Activated naive CD4-positive, alpha-beta T cell treated with anti-CD3 and anti-CD28 coated beads for 36 hours (primary cell): ENCODE measurements around the gene TMEM218. TPM values are rescaled to one million over a fixed set of nuclear protein-coding genes. Genes with fewer than 3 reads are reported as not detected.

Experiments used
- CTCF ChIA-PET: fragments of 350-600 bp; sonication (Branson Sonifier 250); formaldehyde crosslinking; loops from one replicate; lab custom pipeline; 2021; ENCODE audit warnings: antibody characterized with exemption; lab: Charles Lee
- DNase-seq: peaks from one replicate; pipeline ENCODE4 v3.0.0-alpha.2; 2020
- H3K27ac Mint-ChIP-seq: one replicate; pipeline ENCODE4 v1.8.0; 2021; ENCODE audit warnings: mild to moderate bottlenecking, mixed read lengths
- H3K27me3 Mint-ChIP-seq: one replicate; pipeline ENCODE4 v1.8.0; 2021; ENCODE audit warnings: low read depth, mixed read lengths
- H3K36me3 Mint-ChIP-seq: one replicate; pipeline ENCODE4 v1.8.0; 2021; ENCODE audit warnings: low read depth, mixed read lengths
- H3K4me1 Mint-ChIP-seq: one replicate; pipeline ENCODE4 v1.8.0; 2021; ENCODE audit warnings: low read depth, mixed read lengths
- H3K4me3 Mint-ChIP-seq: one replicate; pipeline ENCODE4 v1.8.0; 2021; ENCODE audit warnings: mild to moderate bottlenecking, moderate library complexity, mixed read lengths
- H3K9me3 Mint-ChIP-seq: one replicate; pipeline ENCODE4 v1.8.0; 2021; ENCODE audit warnings: mixed read lengths
- intact Hi-C: fragments of 100-400 bp; cut with micrococcal nuclease; formaldehyde crosslinking; loops from one replicate; pipeline ENCODE4 v1.15.1; 2023
- total RNA-seq, 2 experiments: library from RNA; stranded (reverse); gene quantifications; one replicate each; pipeline ENCODE4 v1.2.3, GENCODE V29; 2021

The TMEM218 gene
- total RNA-seq, 2 experiments from 2014 or later = 11.5 to 12.6 TPM

- CTCF ChIA-PET = interaction anchor here (1.1 kb wide), 1 partner anchor 12 kb away, joined by 4 read pairs; no protein-coding TSS in a partner anchor
- DNase-seq = no peak
- Mint-ChIP-seq H3K9me3 (no peaks in the 10 kb centered on the region), H3K4me1 (no peaks in the 10 kb centered on the region), H3K4me3 (no peak overlapping the region), H3K27me3 (peaks cover 4% of the 10 kb centered on the region), H3K36me3 (no peaks in the 10 kb centered on the region), H3K27ac (no peak overlapping the region)
- intact Hi-C loops = no loop called here
Observed at GRCh38 chr11:125078516-125079140, 32.8 kb downstream of the TMEM218 start.

GRCh38 chr11:125078016-125078415 lies 33.4 kb downstream of the TMEM218 start:
- no peak for DNase-seq
- H3K9me3 Mint-ChIP-seq = no peaks in the 10 kb centered on the region
- H3K4me1 Mint-ChIP-seq = no peaks in the 10 kb centered on the region
- intact Hi-C loops = no loop called here
- H3K27me3 Mint-ChIP-seq = peaks cover 4% of the 10 kb centered on the region
- H3K4me3 Mint-ChIP-seq = no peak overlapping the region
- no peak overlapping the region for H3K27ac Mint-ChIP-seq
- no peaks in the 10 kb centered on the region for H3K36me3 Mint-ChIP-seq
- CTCF ChIA-PET = interaction anchor here (1.1 kb wide), 1 partner anchor 13 kb away, joined by 4 read pairs; no protein-coding TSS in a partner anchor

- DNase-seq = no peak
- Mint-ChIP-seq H3K27me3 (peaks cover 9% of the 10 kb centered on the region), H3K9me3 (no peaks in the 10 kb centered on the region), H3K4me1 (no peaks in the 10 kb centered on the region), H3K27ac (no peak overlapping the region), H3K4me3 (no peak overlapping the region), H3K36me3 (no peaks in the 10 kb centered on the region)
- intact Hi-C loops = no loop called here
- CTCF ChIA-PET = interaction anchor here (0.6 kb wide), 1 partner anchor 283 kb away, joined by 3 read pairs; no protein-coding TSS in a partner anchor
Observed at GRCh38 chr11:125076378-125076945, 35.0 kb downstream of the TMEM218 start.

- peaks cover 9% of the 10 kb centered on the region for H3K27me3 Mint-ChIP-seq
- H3K9me3 Mint-ChIP-seq = no peaks in the 10 kb centered on the region
- H3K4me1 Mint-ChIP-seq = no peaks in the 10 kb centered on the region
- no peaks in the 10 kb centered on the region for H3K36me3 Mint-ChIP-seq
- H3K27ac Mint-ChIP-seq = no peak overlapping the region
- CTCF ChIA-PET = no interaction called here
- DNase-seq = no peak
- intact Hi-C loops = no loop called here
- H3K4me3 Mint-ChIP-seq = no peak overlapping the region
Observed at GRCh38 chr11:125075900-125076317, 35.5 kb downstream of the TMEM218 start.

- no peak overlapping the region for H3K4me3 Mint-ChIP-seq
- CTCF ChIA-PET = no interaction called here
- no peaks in the 10 kb centered on the region for H3K36me3 Mint-ChIP-seq
- H3K9me3 Mint-ChIP-seq = no peaks in the 10 kb centered on the region
- H3K4me1 Mint-ChIP-seq = no peaks in the 10 kb centered on the region
- DNase-seq = no peak
- H3K27ac Mint-ChIP-seq = no peak overlapping the region
- H3K27me3 Mint-ChIP-seq = peaks cover 9% of the 10 kb centered on the region
- intact Hi-C loops = no loop called here
Observed at GRCh38 chr11:125075242-125075625, 36.2 kb downstream of the TMEM218 start.

- Mint-ChIP-seq H3K4me1 (peaks cover 2% of the 10 kb centered on the region), H3K36me3 (no peaks in the 10 kb centered on the region), H3K27ac (no peak overlapping the region), H3K27me3 (peaks cover 15% of the 10 kb centered on the region), H3K4me3 (no peak overlapping the region), H3K9me3 (no peaks in the 10 kb centered on the region)
- intact Hi-C loops = no loop called here
- CTCF ChIA-PET = no interaction called here
- no peak for DNase-seq
Observed at GRCh38 chr11:125074511-125075241, 36.8 kb downstream of the TMEM218 start.

- no peak for DNase-seq
- intact Hi-C loops = no loop called here
- H3K9me3 Mint-ChIP-seq = no peaks in the 10 kb centered on the region
- H3K27me3 Mint-ChIP-seq = peaks cover 22% of the 10 kb centered on the region
- H3K4me3 Mint-ChIP-seq = no peak overlapping the region
- H3K27ac Mint-ChIP-seq = no peak overlapping the region
- H3K36me3 Mint-ChIP-seq = no peaks in the 10 kb centered on the region
- H3K4me1 Mint-ChIP-seq = peaks cover 2% of the 10 kb centered on the region
- CTCF ChIA-PET = no interaction called here
Observed at GRCh38 chr11:125073616-125074483, 37.6 kb downstream of the TMEM218 start.

- CTCF ChIA-PET = interaction anchor here (0.6 kb wide), 1 partner anchor 47 kb away, joined by 3 read pairs; no protein-coding TSS in a partner anchor
- Mint-ChIP-seq H3K9me3 (no peaks in the 10 kb centered on the region), H3K4me1 (peaks cover 2% of the 10 kb centered on the region)
Observed at GRCh38 chr11:125072961-125073590, 38.4 kb downstream of the TMEM218 start.

GRCh38 chr11:125072218-125072960 lies 39.0 kb downstream of the TMEM218 start:
- Mint-ChIP-seq H3K4me3 (no peak overlapping the region), H3K4me1 (peaks cover 2% of the 10 kb centered on the region), H3K27me3 (peaks cover 29% of the 10 kb centered on the region), H3K9me3 (no peaks in the 10 kb centered on the region), H3K36me3 (no peaks in the 10 kb centered on the region), H3K27ac (no peak overlapping the region)
- intact Hi-C loops = no loop called here
- no peak for DNase-seq
- CTCF ChIA-PET = interaction anchor here (0.6 kb wide), 1 partner anchor 48 kb away, joined by 3 read pairs; no protein-coding TSS in a partner anchor

More at GRCh38 chr11:125072961-125073590, 38.4 kb downstream of the TMEM218 start:
- Mint-ChIP-seq H3K36me3 (no peaks in the 10 kb centered on the region), H3K27ac (no peak overlapping the region), H3K4me3 (no peak overlapping the region), H3K27me3 (peaks cover 29% of the 10 kb centered on the region)
- no peak for DNase-seq
- intact Hi-C loops = no loop called here

- H3K9me3 Mint-ChIP-seq = no peaks in the 10 kb centered on the region
- H3K27me3 Mint-ChIP-seq = peaks cover 33% of the 10 kb centered on the region
- H3K27ac Mint-ChIP-seq = no peak overlapping the region
- peaks cover 2% of the 10 kb centered on the region for H3K4me1 Mint-ChIP-seq
- no peak for DNase-seq
- CTCF ChIA-PET = no interaction called here
- no peaks in the 10 kb centered on the region for H3K36me3 Mint-ChIP-seq
- no peak overlapping the region for H3K4me3 Mint-ChIP-seq
- intact Hi-C loops = no loop called here
Observed at GRCh38 chr11:125071846-125072217, 39.6 kb downstream of the TMEM218 start.

- Mint-ChIP-seq H3K9me3 (no peaks in the 10 kb centered on the region), H3K4me1 (peaks cover 2% of the 10 kb centered on the region), H3K27ac (no peak overlapping the region), H3K27me3 (peaks cover 33% of the 10 kb centered on the region), H3K36me3 (no peaks in the 10 kb centered on the region), H3K4me3 (no peak overlapping the region)
- intact Hi-C loops = no loop called here
- CTCF ChIA-PET = no interaction called here
- no peak for DNase-seq
Observed at GRCh38 chr11:125071435-125071834, 40.0 kb downstream of the TMEM218 start.
